ENCODE results near the gene TLCD2.
"Not testable (repeated sequence)": the region's sequence is repeated elsewhere in the genome, so short reads cannot be mapped to it uniquely, and the experiment has no call there.

Gene TLCD2

GRCh38 chr17:1735418-1735817, 25.2 kb upstream of the TLCD2 start:
- DNase-seq = no peak

GRCh38 chr17:1733759-1734158, 23.6 kb upstream of the TLCD2 start:
- no peak for DNase-seq

DNA sequence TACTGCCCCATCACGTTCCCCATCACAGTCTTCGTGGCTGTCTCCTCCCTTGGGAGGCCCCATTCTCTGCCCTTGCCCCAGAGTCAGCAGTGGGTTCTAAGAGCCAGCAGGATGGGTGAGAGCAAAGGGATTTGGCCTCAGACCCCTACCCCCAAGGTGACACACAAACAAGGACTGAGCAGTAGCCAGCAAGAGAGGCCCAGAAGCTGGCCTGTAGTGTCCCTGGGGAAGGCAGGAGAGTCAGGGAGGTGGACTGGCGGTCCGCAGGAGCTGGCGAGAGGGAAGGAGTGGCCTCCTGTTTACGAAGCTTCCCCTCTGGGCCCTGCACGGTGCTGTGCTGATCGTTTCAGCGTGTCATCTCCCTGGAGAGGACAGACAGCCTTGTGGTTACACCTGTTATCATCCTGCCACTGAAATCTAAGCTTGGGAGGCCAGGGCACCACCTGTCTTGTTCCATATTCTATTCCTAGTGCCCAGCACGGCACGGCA, 22.7 kb upstream of the TLCD2 start:
- no peak for DNase-seq

GRCh38 chr17:1732241-1732832, 22.2 kb upstream of the TLCD2 start:
- DNase-seq = no peak

DNA sequence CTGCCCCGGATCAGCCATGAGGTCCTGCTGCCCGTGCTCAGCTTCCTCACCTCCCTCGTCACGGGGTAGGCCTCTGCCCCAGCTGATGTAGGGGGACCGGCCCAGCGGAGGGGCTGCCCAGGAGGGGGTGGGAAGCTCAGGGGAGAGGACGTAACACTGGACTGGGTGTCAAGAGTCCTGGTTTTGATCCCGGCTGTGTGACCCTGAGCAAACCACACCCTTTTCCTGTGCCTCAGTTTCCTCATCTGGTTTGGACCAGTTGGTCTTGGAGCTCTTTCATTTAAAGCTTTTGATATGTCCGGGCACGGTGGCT, 21.0 kb upstream of the TLCD2 start:
- no peak for DNase-seq

- no peak for DNase-seq
Measured at GRCh38 chr17:1730326-1731193, 20.4 kb upstream of the TLCD2 start.

DNA sequence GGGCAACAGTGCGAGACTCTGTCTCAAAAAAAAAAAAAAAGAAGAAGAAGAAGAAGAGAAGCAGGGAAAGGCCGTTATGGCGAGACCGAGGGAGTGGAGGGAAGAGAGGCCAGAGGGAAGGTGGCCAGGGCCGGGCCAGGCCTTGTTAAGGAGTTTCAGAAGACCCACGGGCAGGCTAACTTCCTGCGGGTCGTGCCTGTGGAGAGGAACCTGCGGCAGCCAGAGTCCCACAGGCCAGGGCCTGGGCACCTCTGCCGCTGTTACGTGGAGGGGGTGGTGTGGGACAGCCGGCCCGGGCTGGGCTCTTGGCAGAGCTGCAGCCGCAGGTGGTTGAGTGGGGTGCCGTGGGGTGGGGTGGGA, 19.8 kb upstream of the TLCD2 start:
- no peak for DNase-seq

GRCh38 chr17:1727876-1728630, 17.9 kb upstream of the TLCD2 start:
- DNase-seq = no peak

- no peak for DNase-seq
Measured at GRCh38 chr17:1727258-1727789, 17.1 kb upstream of the TLCD2 start.

DNA sequence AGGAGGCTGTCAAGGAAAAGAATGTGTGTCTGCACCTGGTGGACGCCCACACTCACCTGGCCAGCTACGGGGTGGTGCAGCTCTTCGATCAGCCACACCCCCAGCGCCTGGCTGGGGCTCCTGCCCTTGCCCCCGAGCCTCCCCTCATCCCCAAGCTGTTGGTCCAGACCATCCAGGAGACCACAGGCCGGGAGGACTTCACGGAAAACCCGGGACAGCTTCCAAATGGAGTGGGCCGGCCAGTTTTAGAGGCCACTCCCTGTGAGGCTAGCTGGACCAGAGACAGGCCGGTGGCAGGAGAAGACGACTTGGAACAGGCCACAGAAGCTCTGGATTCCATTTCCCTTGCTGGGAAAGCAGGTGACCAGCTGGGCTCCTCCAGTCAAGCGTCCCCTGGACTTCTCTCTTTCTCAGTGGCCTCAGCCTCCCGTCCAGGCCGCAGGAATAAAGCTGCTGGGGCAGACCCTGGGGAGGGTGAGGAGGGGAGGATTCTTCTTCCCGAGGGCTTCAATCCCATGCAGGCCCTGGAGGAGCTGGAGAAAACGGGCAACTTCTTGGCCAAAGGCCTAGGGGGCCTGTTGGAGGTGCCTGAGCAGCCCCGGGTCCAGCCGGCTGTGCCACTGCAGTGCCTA, 16.6 kb upstream of the TLCD2 start:
- DNase-seq = no peak

GRCh38 chr17:1725642-1726511, 15.7 kb upstream of the TLCD2 start:
- DNase-seq = no peak

GRCh38 chr17:1724869-1725641, 14.9 kb upstream of the TLCD2 start:
- DNase-seq = peak; percentile 21

GRCh38 chr17:1724351-1724868, 14.2 kb upstream of the TLCD2 start, which contains the start of gene WDR81:
Gene WDR81, plus strand, starts transcription at chr17:1724704. Its CDS starts 256 bp downstream, at chr17:1724960.
- DNase-seq = peak; percentile 90

DNA sequence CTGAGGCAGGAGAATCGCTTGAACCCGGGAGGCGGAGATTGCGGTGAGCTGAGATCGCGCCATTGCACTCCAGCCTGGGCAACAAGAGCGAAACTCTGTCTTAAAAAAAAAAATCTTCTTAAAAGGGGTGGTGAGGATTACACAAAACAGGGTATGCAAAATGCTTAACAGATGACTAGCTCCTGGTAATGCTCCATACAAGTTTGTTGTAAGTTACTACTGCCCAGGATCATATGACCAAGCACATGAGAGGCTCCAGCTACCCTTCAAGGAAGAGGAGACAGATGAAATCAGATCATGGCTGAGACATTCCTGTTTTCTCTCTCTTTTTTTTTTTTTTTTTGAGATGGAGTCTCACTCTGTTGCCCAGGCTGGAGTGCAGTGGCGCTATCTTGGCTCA, 11.8 kb upstream of the TLCD2 start:
- DNase-seq = not testable (repeated sequence)

GRCh38 chr17:1720856-1721386, 10.7 kb upstream of the TLCD2 start:
- peak; percentile 77 for DNase-seq

- no peak for DNase-seq
Measured at GRCh38 chr17:1718362-1719165, 8.4 kb upstream of the TLCD2 start.

- DNase-seq = peak; percentile 86
Measured at GRCh38 chr17:1716912-1717695, 6.9 kb upstream of the TLCD2 start.

DNA sequence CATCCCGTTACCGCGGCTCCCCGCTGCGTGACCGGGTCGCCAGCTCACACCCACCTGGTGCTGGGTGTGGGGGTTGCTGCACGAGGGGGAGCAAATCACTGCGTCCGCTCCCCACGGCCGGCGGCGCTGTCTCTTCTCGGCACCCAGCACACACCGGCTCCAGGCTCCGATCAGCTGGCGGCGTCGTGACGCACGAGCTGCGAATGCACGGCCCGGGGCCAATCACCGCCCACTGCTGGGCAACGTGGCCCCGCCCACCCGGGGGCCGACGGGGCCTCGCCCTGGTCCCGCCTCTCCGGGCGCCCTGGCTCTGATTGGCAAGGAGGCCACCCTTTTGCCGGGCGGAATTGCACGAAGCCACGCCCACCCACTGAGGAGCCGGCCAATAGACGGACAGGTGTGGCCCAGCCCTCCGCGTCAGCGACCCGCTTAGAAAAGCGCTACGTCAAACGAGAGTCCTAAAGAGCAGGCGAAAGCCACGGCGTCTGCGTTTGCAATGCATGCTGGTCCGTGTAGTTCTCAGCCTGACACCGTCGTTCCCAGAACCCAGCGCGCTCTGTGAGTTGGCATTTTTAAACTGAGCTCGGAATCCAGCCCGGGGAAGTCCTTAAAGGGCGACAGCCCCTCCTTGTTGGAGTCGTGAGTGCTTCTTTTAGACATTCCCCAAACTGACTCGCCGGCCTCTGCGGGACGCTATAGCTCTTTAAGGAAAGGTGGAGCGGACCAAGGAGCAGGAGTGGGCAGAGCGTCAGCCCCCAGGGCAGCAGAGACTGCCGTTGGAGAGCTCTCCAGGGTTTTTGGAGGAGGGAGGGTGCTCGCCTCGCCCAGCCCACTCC, 6.1 kb upstream of the TLCD2 start:
- DNase-seq = peak; percentile 100

All from CD4-positive, alpha-beta T cell treated with Interleukin-6 for 4 hours (primary cell).